ENCODE results near the gene AWAT2.

The AWAT2 gene

DNA sequence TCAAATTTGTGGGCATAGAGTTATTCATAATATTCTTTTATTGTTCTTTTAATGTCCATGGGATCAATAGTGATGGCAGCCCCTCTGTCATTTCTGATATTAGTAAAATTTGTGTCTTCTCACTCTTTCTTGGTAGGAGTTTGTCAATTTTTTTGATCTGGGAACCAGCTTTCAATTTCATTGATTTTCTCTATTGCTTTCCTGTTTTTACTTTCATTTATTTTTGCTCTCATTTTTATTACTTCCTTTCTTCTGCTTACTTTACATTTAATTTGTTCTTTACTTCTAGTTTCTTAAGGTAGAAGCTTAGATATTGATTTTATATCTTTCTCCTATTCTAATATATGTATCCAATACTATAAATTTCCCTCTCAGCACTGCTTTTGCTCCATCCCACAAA is 40.7 kb downstream of the AWAT2 start:
- TF ChIP-seq, protein P1, sequence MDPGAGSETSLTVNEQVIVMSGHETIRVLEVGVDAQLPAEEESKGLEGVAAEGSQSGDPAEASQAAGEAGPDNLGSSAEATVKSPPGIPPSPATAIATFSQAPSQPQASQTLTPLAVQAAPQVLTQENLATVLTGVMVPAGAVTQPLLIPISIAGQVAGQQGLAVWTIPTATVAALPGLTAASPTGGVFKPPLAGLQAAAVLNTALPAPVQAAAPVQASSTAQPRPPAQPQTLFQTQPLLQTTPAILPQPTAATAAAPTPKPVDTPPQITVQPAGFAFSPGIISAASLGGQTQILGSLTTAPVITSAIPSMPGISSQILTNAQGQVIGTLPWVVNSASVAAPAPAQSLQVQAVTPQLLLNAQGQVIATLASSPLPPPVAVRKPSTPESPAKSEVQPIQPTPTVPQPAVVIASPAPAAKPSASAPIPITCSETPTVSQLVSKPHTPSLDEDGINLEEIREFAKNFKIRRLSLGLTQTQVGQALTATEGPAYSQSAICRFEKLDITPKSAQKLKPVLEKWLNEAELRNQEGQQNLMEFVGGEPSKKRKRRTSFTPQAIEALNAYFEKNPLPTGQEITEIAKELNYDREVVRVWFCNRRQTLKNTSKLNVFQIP (CRISPR knock-in tag; IDR thresholded peaks at IDR 0.05; ENCODE audit: borderline replicate concordance, low read depth): no peak
- TF ChIP-seq, protein P2, sequence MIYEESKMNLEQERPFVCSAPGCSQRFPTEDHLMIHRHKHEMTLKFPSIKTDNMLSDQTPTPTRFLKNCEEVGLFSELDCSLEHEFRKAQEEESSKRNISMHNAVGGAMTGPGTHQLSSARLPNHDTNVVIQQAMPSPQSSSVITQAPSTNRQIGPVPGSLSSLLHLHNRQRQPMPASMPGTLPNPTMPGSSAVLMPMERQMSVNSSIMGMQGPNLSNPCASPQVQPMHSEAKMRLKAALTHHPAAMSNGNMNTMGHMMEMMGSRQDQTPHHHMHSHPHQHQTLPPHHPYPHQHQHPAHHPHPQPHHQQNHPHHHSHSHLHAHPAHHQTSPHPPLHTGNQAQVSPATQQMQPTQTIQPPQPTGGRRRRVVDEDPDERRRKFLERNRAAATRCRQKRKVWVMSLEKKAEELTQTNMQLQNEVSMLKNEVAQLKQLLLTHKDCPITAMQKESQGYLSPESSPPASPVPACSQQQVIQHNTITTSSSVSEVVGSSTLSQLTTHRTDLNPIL (CRISPR knock-in tag; IDR thresholded peaks at IDR 0.05; ENCODE audit: low read depth): no peak
- no peak for TF ChIP-seq TOX (CRISPR knock-in tag; IDR thresholded peaks at IDR 0.05; ENCODE audit: borderline replicate concordance)
- ATAC-seq: no peak

DNA sequence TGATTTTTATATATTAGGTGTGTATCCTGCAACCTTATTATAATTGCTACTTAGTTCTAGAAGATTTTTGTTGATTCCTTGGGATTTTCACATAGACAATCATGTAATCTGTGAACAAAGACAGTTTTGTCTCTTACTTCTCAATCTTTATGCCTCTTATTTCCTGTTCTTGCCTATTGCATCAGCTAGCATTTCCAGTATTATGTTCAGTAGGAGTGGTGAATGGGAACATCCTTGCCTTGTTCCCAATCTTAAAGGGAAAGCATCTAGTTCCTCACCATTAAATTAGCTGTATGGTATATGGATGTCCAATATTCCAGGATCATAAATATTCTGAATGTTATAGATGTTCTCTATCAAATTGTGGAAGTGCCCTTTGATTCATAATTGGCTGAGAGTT is 41.8 kb downstream of the AWAT2 start:
- no peak for TF ChIP-seq ARNTL (CRISPR knock-in tag; IDR thresholded peaks at IDR 0.05; ENCODE audit: borderline replicate concordance, low read depth)
- no peak for TF ChIP-seq PPARA (CRISPR knock-in tag; IDR thresholded peaks at IDR 0.05; ENCODE audit: borderline replicate concordance)
- no peak for TF ChIP-seq ZFP3 (CRISPR knock-in tag; IDR thresholded peaks at IDR 0.05)
- no peak for TF ChIP-seq ZC3H10 (CRISPR knock-in tag; IDR thresholded peaks at IDR 0.05)
- TF ChIP-seq TOX (CRISPR knock-in tag; IDR thresholded peaks at IDR 0.05; ENCODE audit: borderline replicate concordance): no peak
- TF ChIP-seq, protein P1 (CRISPR knock-in tag; IDR thresholded peaks at IDR 0.05; ENCODE audit: borderline replicate concordance, low read depth): no peak
- TF ChIP-seq ZNF565 (CRISPR knock-in tag; conservative IDR thresholded peaks at IDR 0.05; ENCODE audit: low read depth): no peak
- TF ChIP-seq, protein P2 (CRISPR knock-in tag; IDR thresholded peaks at IDR 0.05; ENCODE audit: low read depth): no peak
- no peak for TF ChIP-seq TCF4 (CRISPR knock-in tag; IDR thresholded peaks at IDR 0.05; ENCODE audit: borderline replicate concordance)
- TF ChIP-seq ZNF8 (CRISPR knock-in tag; IDR thresholded peaks at IDR 0.05): no peak
- TF ChIP-seq BACH2 (CRISPR knock-in tag; IDR thresholded peaks at IDR 0.05; ENCODE audit: borderline replicate concordance): no peak
- TF ChIP-seq SNAI2 (CRISPR knock-in tag; IDR thresholded peaks at IDR 0.05): no peak
- TF ChIP-seq RARB (CRISPR knock-in tag; IDR thresholded peaks at IDR 0.05): no peak
- TF ChIP-seq ZFP30 (CRISPR knock-in tag; IDR thresholded peaks at IDR 0.05): no peak
- TF ChIP-seq ESRRG (CRISPR knock-in tag; IDR thresholded peaks at IDR 0.05): no peak
- TF ChIP-seq, protein P3, sequence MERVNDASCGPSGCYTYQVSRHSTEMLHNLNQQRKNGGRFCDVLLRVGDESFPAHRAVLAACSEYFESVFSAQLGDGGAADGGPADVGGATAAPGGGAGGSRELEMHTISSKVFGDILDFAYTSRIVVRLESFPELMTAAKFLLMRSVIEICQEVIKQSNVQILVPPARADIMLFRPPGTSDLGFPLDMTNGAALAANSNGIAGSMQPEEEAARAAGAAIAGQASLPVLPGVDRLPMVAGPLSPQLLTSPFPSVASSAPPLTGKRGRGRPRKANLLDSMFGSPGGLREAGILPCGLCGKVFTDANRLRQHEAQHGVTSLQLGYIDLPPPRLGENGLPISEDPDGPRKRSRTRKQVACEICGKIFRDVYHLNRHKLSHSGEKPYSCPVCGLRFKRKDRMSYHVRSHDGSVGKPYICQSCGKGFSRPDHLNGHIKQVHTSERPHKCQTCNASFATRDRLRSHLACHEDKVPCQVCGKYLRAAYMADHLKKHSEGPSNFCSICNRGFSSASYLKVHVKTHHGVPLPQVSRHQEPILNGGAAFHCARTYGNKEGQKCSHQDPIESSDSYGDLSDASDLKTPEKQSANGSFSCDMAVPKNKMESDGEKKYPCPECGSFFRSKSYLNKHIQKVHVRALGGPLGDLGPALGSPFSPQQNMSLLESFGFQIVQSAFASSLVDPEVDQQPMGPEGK (CRISPR knock-in tag; IDR thresholded peaks at IDR 0.05; ENCODE audit: borderline replicate concordance): no peak
- TF ChIP-seq OSR1 (CRISPR knock-in tag; IDR thresholded peaks at IDR 0.05): no peak
- TF ChIP-seq ISL1 (CRISPR knock-in tag; IDR thresholded peaks at IDR 0.05): no peak

DNA sequence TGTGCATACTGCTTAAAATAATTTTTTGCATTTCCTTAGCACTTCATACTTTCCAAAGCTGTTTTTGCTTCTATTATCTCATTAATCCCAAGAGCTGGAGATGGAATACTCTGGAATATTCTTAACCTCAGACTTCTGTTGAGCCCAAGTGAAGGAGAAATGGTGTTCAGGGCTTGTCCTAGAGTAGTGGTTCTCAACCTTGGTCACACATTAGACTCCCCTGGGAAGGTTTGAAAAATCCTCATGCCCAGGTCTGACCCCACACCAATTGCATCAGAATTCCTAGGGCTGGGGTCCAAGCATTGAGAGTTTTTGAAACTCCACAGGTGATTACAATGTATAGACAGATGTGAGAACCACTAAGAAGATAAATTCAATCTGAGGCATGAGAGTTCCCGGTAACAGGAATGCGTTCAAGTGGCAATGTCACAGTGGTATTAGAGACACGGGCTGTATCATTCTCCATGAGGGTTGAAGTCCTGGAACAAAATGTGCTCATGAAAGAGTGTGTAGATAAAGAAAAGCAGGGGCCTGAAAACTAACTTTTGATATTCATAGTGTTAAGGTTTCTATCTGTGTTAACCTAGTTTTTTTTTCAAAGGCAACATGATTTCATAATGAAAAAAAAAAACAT is 47.9 kb downstream of the AWAT2 start:
- no peak for TF ChIP-seq ZNF8 (CRISPR knock-in tag; IDR thresholded peaks at IDR 0.05)
- TF ChIP-seq, protein P4, sequence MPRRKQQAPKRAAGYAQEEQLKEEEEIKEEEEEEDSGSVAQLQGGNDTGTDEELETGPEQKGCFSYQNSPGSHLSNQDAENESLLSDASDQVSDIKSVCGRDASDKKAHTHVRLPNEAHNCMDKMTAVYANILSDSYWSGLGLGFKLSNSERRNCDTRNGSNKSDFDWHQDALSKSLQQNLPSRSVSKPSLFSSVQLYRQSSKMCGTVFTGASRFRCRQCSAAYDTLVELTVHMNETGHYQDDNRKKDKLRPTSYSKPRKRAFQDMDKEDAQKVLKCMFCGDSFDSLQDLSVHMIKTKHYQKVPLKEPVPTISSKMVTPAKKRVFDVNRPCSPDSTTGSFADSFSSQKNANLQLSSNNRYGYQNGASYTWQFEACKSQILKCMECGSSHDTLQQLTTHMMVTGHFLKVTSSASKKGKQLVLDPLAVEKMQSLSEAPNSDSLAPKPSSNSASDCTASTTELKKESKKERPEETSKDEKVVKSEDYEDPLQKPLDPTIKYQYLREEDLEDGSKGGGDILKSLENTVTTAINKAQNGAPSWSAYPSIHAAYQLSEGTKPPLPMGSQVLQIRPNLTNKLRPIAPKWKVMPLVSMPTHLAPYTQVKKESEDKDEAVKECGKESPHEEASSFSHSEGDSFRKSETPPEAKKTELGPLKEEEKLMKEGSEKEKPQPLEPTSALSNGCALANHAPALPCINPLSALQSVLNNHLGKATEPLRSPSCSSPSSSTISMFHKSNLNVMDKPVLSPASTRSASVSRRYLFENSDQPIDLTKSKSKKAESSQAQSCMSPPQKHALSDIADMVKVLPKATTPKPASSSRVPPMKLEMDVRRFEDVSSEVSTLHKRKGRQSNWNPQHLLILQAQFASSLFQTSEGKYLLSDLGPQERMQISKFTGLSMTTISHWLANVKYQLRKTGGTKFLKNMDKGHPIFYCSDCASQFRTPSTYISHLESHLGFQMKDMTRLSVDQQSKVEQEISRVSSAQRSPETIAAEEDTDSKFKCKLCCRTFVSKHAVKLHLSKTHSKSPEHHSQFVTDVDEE (CRISPR knock-in tag; IDR thresholded peaks at IDR 0.05): no peak
- TF ChIP-seq ZNF565 (CRISPR knock-in tag; conservative IDR thresholded peaks at IDR 0.05; ENCODE audit: low read depth): no peak
- TF ChIP-seq TCF4 (CRISPR knock-in tag; IDR thresholded peaks at IDR 0.05; ENCODE audit: borderline replicate concordance): no peak
- no peak for TF ChIP-seq GLIS3 (CRISPR knock-in tag; IDR thresholded peaks at IDR 0.05)
- no peak for TF ChIP-seq ISL1 (CRISPR knock-in tag; IDR thresholded peaks at IDR 0.05)
- no peak for TF ChIP-seq CSDC2 (CRISPR knock-in tag; IDR thresholded peaks at IDR 0.05)
- TF ChIP-seq, protein P1 (CRISPR knock-in tag; IDR thresholded peaks at IDR 0.05; ENCODE audit: borderline replicate concordance, low read depth): no peak
- TF ChIP-seq ARNTL (CRISPR knock-in tag; IDR thresholded peaks at IDR 0.05; ENCODE audit: borderline replicate concordance, low read depth): no peak
- ATAC-seq: no peak

More for the DNA sequence above, 41.8 kb downstream of the AWAT2 start:
- ATAC-seq: no peak
